ENCODE results near the gene AKT3.
"Not testable (repeated sequence)": the region's sequence is repeated elsewhere in the genome, so short reads cannot be mapped to it uniquely, and the experiment has no call there.

The AKT3 gene

GRCh38 chr1:243601720-243602119 lies 248.3 kb downstream of the AKT3 start:
- no peak for DNase-seq (ENCODE audit: low read depth)

GRCh38 chr1:243598433-243598832 lies 251.6 kb downstream of the AKT3 start:
- DNase-seq (ENCODE audit: low read depth) = no peak

GRCh38 chr1:243597383-243597782 lies 252.7 kb downstream of the AKT3 start:
- DNase-seq (ENCODE audit: low read depth) = no peak

GRCh38 chr1:243596431-243597062 lies 253.5 kb downstream of the AKT3 start:
- DNase-seq (ENCODE audit: low read depth) = peak; percentile 76

GRCh38 chr1:243595527-243596210 lies 254.4 kb downstream of the AKT3 start:
- DNase-seq (ENCODE audit: low read depth) = peak; percentile 57

GRCh38 chr1:243594455-243594854 lies 255.6 kb downstream of the AKT3 start:
- no peak for DNase-seq (ENCODE audit: low read depth)

- DNase-seq (ENCODE audit: low read depth) = not testable (repeated sequence)
These were observed 260.8 kb downstream of the AKT3 start for GRCh38 chr1:243589286-243589685.

- no peak for DNase-seq (ENCODE audit: low read depth)
These were observed 262.1 kb downstream of the AKT3 start for GRCh38 chr1:243587823-243588560.

GRCh38 chr1:243587285-243587684 lies 262.8 kb downstream of the AKT3 start:
- no peak for DNase-seq (ENCODE audit: low read depth)

- no peak for DNase-seq (ENCODE audit: low read depth)
These were observed 264.1 kb downstream of the AKT3 start for GRCh38 chr1:243585982-243586381.

GRCh38 chr1:243582326-243582725 lies 267.7 kb downstream of the AKT3 start:
- peak; percentile 62 for DNase-seq (ENCODE audit: low read depth)

GRCh38 chr1:243580984-243581383 lies 269.1 kb downstream of the AKT3 start:
- DNase-seq (ENCODE audit: low read depth) = no peak

GRCh38 chr1:243580072-243580471 lies 270.0 kb downstream of the AKT3 start:
- no peak for DNase-seq (ENCODE audit: low read depth)

GRCh38 chr1:243575070-243575469 lies 275.0 kb downstream of the AKT3 start:
- peak; percentile 7 for DNase-seq (ENCODE audit: low read depth)

- no peak for DNase-seq (ENCODE audit: low read depth)
These were observed 277.1 kb downstream of the AKT3 start for GRCh38 chr1:243572940-243573339.

GRCh38 chr1:243568793-243569192 lies 281.2 kb downstream of the AKT3 start:
- peak; percentile 53 for DNase-seq (ENCODE audit: low read depth)

GRCh38 chr1:243564814-243565213 lies 285.2 kb downstream of the AKT3 start:
- no peak for DNase-seq (ENCODE audit: low read depth)

GRCh38 chr1:243563732-243564131 lies 286.3 kb downstream of the AKT3 start:
- no peak for DNase-seq (ENCODE audit: low read depth)

- DNase-seq (ENCODE audit: low read depth) = no peak
These were observed 287.6 kb downstream of the AKT3 start for GRCh38 chr1:243562473-243562872.

- DNase-seq (ENCODE audit: low read depth) = no peak
These were observed 288.3 kb downstream of the AKT3 start for GRCh38 chr1:243561588-243562319.

GRCh38 chr1:243559575-243560162 lies 290.4 kb downstream of the AKT3 start:
- DNase-seq (ENCODE audit: low read depth) = no peak

GRCh38 chr1:243558576-243558975 lies 291.5 kb downstream of the AKT3 start:
- DNase-seq (ENCODE audit: low read depth) = no peak

Measured in fibroblast of gingiva (primary cell).